Central memory CD4-positive, alpha-beta T cell (primary cell): ENCODE results near the gene SFXN2.
A peak's percentile ranks its signal among the peaks of the same experiment; 100 is the strongest.
"Not testable (repeated sequence)": the region's sequence is repeated elsewhere in the genome, so short reads cannot be mapped to it uniquely, and the experiment has no call there.

Experiments used
- DNase-seq: peaks from one replicate; pipeline ENCODE4 v3.0.0; 2022

SFXN2 gene

DNA sequence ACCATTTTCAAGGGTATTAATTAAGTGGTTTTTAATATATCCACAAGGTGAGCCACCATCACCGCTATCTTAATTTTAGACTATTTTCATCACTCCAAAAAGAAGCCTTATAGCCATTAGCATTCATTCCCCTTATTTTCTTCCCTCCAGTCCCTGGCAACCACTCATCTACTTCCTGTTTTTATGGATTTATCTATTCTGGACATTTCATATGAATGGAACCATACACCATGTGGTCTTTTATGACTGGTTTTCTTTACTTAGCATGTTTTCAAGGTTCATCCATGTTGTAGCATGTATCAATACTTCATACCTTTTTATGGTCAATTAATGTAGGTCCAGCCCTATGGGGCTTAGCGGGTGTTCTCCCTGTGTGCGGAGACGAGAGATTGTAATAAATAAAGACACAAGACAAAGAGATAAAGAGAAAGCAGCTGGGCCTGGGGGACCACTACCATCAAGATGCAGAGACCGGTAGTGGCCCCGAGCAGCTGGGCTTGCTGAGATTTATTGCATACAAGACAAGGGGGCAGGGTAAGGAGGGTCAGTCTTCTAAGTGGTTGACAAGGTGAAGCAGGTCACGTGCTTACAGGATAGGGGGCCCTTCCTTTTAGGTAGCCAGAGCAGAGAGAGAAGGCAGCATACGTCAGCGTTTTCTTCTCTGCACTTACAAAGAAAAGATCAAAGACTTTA lies 44.0 kb downstream of the SFXN2 start:
- no peak for DNase-seq

GRCh38 chr10:102758933-102759262 lies 44.5 kb downstream of the SFXN2 start:
- not testable (repeated sequence) for DNase-seq

GRCh38 chr10:102759497-102760210 lies 45.2 kb downstream of the SFXN2 start:
- DNase-seq, result no peak

DNA sequence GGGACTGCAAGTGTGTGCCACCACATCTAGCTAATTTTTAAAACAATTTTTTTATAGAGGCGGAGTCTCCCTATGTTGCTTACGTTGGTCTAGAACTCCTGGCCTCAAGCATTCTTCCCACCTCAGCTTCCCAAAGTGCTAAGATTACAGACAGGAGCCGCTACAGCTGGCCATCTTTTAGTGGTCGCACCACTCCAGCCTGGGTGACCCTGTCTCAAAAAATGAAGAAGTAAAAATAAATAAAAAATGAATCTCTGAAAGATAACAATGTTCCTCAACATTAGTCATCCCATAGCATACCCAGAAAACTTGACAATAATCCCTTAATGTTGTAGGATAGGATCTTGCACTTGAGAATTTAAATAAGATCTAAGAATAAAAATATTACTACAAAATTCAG lies 47.5 kb downstream of the SFXN2 start:
- no peak for DNase-seq

DNA sequence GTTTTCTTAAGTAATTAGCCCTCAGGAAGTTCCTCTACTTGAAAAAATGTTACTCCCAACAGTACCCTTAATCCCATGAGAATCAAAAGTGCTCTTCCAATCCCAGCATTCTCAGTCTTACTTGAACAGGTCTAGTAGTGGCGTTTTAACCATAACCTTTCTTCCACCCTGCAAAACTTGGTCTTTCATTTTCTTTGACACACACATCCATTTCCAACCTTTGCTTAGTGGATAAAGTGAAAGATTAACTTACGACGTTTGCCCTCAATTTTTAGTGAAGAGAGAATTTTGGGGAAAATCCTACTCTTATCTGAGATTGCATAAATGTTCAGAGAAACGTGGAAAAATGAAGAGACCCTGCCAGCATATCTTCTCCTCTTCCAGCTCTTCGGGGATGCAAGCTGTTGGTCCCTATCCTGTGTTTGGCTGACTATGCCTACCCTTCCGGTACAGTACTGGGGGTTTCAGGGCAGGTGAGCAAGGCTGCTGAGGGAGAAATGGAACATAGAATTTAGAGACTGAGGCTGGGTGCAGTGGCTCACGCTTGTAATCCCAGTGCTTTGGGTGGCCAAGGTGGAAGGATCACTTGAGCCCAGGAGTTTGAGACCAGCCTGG lies 48.1 kb downstream of the SFXN2 start:
- no peak for DNase-seq

DNA sequence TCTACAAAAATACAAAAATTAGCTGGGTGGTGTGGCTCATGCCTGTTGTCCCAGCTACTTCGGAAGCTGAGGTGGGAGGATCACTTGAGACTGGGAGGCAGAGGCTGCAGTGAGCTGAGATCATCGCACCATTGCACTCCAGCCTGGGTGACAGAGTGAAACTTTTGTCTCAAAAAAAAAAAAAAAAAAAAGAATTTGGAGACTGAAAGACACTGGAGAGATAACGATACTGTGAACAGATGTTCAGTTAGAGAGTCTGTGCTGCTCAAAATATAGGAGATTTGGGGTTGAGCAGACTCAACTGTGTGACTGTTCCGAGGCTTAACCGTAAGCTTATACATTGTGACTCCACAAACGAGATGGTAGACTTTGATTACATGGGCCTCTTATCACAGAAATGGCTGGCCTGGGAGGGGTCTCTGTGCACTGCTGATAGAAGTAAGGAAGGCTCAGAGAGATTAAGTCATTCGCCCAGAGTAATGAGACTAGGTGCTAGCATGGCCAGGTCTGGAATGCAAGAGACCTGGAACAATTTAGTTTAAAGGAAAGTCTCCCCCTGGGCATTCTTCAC lies 48.7 kb downstream of the SFXN2 start:
- DNase-seq, result no peak

- DNase-seq, result no peak
These were observed 50.2 kb downstream of the SFXN2 start for GRCh38 chr10:102764470-102765161.

- DNase-seq, result no peak
These were observed 50.9 kb downstream of the SFXN2 start for GRCh38 chr10:102765336-102765735.

- no peak for DNase-seq
These were observed 53.2 kb downstream of the SFXN2 start for GRCh38 chr10:102767428-102768160.

DNA sequence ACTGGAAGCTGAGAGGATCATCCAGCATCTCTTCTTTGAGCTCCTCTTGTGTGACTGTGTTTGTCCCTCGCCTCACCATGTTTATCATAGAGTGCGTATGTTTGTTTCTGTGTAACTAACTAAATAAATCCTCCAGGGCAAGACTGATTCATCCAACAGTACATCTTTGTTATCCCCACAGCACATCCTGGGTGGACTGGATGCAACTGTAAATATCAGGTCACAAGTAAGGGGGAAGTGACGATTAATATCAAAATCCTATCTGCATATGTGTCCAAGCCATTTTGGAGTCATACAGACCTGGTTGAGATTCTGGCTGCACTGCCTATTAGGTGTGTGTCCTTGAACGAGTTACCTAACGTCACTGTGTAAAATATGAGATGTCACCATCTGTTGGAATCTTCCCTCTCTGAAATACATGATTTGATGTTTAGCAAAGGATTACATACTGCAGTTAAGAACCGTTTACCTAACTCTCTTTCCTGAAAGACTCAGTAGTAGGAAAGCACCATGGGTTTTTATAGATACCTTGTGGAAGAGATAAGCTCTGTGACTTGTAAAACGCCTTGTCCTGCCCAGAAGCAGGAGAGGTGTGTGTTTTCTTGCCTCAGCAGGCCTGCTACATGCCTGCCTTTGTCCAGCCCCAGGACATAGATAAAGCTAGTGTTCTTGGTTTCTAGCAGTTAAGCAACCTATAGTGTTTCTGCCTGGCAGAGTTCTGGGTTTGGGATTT lies 55.1 kb downstream of the SFXN2 start:
- DNase-seq, result no peak

DNA sequence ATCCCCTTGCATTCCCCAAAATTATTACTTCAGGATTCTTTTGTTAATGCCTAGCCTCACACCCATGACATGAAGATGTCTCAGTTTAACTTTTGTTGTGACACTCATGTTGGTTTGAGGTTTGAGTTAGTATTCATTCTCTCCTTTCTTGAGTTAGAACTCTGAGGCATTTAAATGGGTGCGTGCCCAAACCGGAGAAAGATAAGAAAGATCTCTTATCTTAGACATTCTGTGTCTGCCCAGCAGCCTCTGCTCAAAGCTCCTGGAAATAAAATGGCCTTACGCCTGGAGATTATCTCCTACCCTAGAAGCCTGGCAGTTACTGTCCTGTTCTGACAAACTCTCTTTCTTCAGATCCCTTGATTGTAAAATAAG lies 55.7 kb downstream of the SFXN2 start:
- no peak for DNase-seq

- DNase-seq, result no peak
These were observed 56.4 kb downstream of the SFXN2 start for GRCh38 chr10:102770792-102771191.

- DNase-seq, result no peak
These were observed 58.9 kb downstream of the SFXN2 start for GRCh38 chr10:102773320-102773719.

DNA sequence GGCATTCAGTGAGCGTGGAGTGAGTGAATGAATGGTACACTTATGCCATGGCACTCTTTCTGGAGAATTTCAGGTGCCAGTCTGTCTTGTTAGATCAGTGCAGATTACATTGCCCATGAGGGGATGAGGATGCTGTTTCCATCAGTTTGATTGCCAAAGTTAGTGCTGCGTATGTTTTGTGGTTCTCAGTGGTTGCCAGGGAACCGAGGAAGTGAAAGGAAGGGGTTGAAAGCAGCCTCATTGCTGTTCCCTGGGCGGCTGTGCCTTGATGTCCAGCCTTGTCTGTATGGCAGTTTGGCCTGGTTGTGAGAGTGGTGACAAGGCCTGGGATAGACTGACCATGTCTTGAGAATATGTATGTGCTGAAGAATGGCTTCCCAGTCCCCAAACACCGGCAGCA lies 59.5 kb downstream of the SFXN2 start:
- DNase-seq, result peak; percentile 25

- DNase-seq, result no peak
These were observed 60.9 kb downstream of the SFXN2 start for GRCh38 chr10:102775201-102775934.

- peak; percentile 8 for DNase-seq
These were observed 61.7 kb downstream of the SFXN2 start for GRCh38 chr10:102775935-102776669.

DNA sequence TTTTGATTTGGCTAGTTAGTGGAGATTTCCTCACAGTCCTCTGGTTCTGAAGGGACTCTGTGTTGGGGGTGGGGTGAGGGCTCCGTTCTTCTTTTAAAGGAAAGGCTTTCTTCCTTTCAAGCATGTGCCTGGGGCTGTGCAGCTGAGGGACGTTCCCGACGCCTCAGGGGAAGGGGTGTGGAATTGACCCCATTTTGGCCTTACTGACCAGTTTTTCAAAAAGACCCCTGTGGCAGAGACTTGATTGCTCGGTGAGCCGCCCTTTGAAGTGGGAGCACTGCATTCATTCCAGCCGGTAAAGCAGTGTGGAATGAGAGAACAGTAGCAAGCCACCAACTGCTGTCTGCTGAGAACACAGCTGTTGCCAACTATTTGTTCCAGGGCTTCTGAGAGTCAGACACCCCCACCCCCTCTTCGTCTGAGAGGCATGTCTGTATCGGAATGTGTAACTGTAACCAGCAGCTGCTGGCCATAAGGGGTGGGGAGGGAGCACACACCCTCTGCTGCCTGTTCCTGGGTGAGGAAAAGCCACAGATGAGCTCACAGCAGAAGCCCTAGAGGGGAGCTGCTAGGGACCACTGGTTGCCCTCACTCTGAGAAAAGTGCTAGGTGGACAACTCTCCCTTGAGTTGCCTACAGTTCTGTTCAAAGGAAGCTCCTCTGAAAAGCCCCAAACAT lies 62.5 kb downstream of the SFXN2 start:
- DNase-seq, result no peak

DNA sequence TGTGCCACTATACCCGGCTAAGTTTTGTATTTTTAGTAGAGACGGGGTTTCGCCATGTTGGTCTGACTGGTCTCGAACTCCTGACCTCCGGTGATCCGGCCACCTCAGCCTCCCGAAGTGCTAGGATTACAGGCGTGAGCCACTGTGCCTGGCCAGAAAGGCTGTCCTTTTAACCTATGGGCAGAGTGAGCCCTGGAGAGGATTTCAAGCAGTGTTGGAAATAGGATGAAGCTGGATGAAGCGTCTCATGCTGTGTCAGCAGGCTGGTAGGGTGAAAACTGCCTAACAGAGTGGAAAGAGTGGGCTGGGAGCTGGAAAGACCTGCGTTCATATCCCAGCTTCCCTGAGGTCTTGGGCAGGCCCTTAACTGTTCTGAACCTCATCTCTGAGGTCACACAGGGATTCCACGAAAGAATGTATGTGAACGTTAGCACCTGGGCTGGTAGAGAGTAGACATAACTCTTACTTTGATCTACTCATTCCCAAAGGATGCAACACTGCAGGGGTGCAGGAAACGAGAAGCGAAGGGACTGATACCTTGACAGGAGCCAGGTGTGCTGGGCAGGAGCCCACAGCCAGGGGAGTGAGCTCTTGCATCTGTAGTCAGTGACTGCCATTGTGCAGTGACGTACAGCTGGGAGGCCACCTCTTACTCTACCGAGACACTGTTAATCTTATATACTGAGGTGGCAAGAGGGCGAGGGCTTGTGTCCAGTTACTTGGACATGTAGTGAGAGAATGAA lies 63.4 kb downstream of the SFXN2 start:
- no peak for DNase-seq

DNA sequence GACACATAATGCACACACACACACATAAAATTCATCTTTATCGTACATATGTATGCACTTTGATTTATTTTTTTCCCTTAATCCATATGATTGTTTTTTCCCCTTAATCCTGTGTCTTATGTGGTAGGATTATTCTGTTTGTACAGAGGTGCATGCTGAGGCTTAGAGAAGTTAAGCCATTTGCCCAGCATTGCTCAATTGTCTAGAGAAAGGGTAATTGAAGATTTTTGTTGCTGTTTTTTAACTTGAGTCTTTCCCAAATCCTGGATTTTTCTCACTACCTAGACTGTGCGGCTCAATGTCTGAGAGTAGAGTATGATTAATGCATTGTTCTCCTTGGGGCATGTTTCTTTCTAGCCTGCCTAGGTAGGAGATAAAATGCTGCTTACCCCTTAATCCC lies 64.3 kb downstream of the SFXN2 start:
- DNase-seq, result no peak
